Activated B cell treated with CpG ODN at 0.5 μM for 24 hours (primary cell): Measurements from ENCODE around the gene LHX3. TPM values are rescaled to one million over a fixed set of nuclear protein-coding genes. Genes with fewer than 3 reads are reported as not detected.

Experiments used
- ATAC-seq: fragments of 200-7000 bp; cut with Tn5 transposase; one replicate; pipeline ENCODE4 v1.10.0; 2021; ENCODE audit warnings: low read depth, mild to moderate bottlenecking, moderate library complexity
- CTCF ChIA-PET: fragments of 350-600 bp; sonication (Branson Sonifier 250); formaldehyde crosslinking; loops from one replicate; lab custom pipeline; 2021; ENCODE audit warnings: antibody characterized with exemption; lab: Charles Lee
- POLR2A ChIA-PET: fragments of 350-600 bp; sonication (Branson Sonifier 250); formaldehyde crosslinking; loops from one replicate; lab custom pipeline; 2021; ENCODE audit warnings: antibody characterized with exemption; lab: Charles Lee
- DNase-seq: peaks from one replicate; pipeline ENCODE4 v3.0.0; 2022
- H3K27ac Mint-ChIP-seq: one replicate; pipeline ENCODE4 v1.8.0; 2020; ENCODE audit warnings: mixed read lengths
- H3K27me3 Mint-ChIP-seq: one replicate; pipeline ENCODE4 v1.8.0; 2021; ENCODE audit warnings: mixed read lengths
- H3K36me3 Mint-ChIP-seq: one replicate; pipeline ENCODE4 v1.8.0; 2021; ENCODE audit warnings: low read depth, mixed read lengths
- H3K4me1 Mint-ChIP-seq: one replicate; pipeline ENCODE4 v1.8.0; 2021; ENCODE audit warnings: mixed read lengths
- H3K4me3 Mint-ChIP-seq: one replicate; pipeline ENCODE4 v1.8.0; 2020; ENCODE audit warnings: mild to moderate bottlenecking, mixed read lengths
- H3K9me3 Mint-ChIP-seq: one replicate; pipeline ENCODE4 v1.8.0; 2020; ENCODE audit warnings: mixed read lengths
- CTCF ChIP-seq: fragments of 200-600 bp; IDR thresholded peaks from one replicate; pipeline ENCODE4 v1.8.0; 2022; ENCODE audit warnings: antibody characterized with exemption, mild to moderate bottlenecking
- intact Hi-C: fragments of 100-400 bp; cut with micrococcal nuclease; formaldehyde crosslinking; loops from one replicate; pipeline ENCODE4 v1.15.1; 2024
- total RNA-seq: library from RNA; stranded (reverse); gene quantifications from 2 replicates; pipeline ENCODE4 v1.2.3, GENCODE V29; 2022

LHX3 gene
- total RNA-seq, result 0.17 TPM in 1 of 2 replicates, not detected in the other

GRCh38 chr9:136204838-136205706 is at the start of gene LHX3:
TSS of gene LHX3 (minus strand) at chr9:136205128. CDS start at chr9:136205012, 116 bp downstream.
- intact Hi-C loops, result loop anchor here (5.0 kb wide), 1 partner anchor 37 kb away; no protein-coding TSS in a partner anchor
- peaks cover 13% of the 10 kb centered on the region for H3K4me1 Mint-ChIP-seq
- DNase-seq, result no peak
- peak; percentile 41 for ATAC-seq
- TF ChIP-seq CTCF, result no peak
- no peak within 1 kb of the TSS for H3K4me3 Mint-ChIP-seq
- no peak within 1 kb of the TSS for H3K27ac Mint-ChIP-seq
- H3K27me3 Mint-ChIP-seq, result peaks cover 18% of the 10 kb centered on the region
- ChIA-PET CTCF (interaction anchor here (1.3 kb wide), 2 partner anchors 11 to 19 kb away, joined by 3 to 7 read pairs; no protein-coding TSS in a partner anchor), POLR2A (interaction anchor here (0.6 to 1.1 kb wide), 3 partner anchors 20 to 842 kb away, joined by 4 read pairs; no protein-coding TSS in a partner anchor)
- peaks cover 41% of the 10 kb centered on the region for H3K36me3 Mint-ChIP-seq
- H3K9me3 Mint-ChIP-seq, result no peaks in the 10 kb centered on the region

- TF ChIP-seq CTCF, result no peak
- DNase-seq (no peak), ATAC-seq (no peak)
- Mint-ChIP-seq H3K4me1 (no peaks in the 10 kb centered on the region), H3K4me3 (no peak overlapping the region), H3K27ac (no peak overlapping the region), H3K36me3 (no peaks in the 10 kb centered on the region), H3K27me3 (no peaks in the 10 kb centered on the region), H3K9me3 (no peaks in the 10 kb centered on the region)
- CTCF ChIA-PET, result interaction anchor here (1.3 kb wide), 1 partner anchor 30 kb away, joined by 3 read pairs; no protein-coding TSS in a partner anchor
- intact Hi-C loops, result no loop called here
- POLR2A ChIA-PET, result no interaction called here
Measured at GRCh38 chr9:136253246-136254130, 48.6 kb upstream of the LHX3 start.

GRCh38 chr9:136252846-136253245 is 47.9 kb upstream of the LHX3 start:
- Mint-ChIP-seq H3K27me3 (no peaks in the 10 kb centered on the region), H3K36me3 (no peaks in the 10 kb centered on the region), H3K27ac (no peak overlapping the region), H3K4me3 (no peak overlapping the region), H3K9me3 (no peaks in the 10 kb centered on the region), H3K4me1 (no peaks in the 10 kb centered on the region)
- intact Hi-C loops, result no loop called here
- no peak for TF ChIP-seq CTCF
- DNase-seq (no peak), ATAC-seq (no peak)
- ChIA-PET CTCF (interaction anchor here (1.3 kb wide), 1 partner anchor 31 kb away, joined by 3 read pairs; no protein-coding TSS in a partner anchor), POLR2A (no interaction called here)

GRCh38 chr9:136252281-136252680 is 47.4 kb upstream of the LHX3 start:
- ChIA-PET POLR2A (no interaction called here), CTCF (no interaction called here)
- H3K27me3 Mint-ChIP-seq, result no peaks in the 10 kb centered on the region
- no peak overlapping the region for H3K27ac Mint-ChIP-seq
- DNase-seq (no peak), ATAC-seq (no peak)
- H3K4me1 Mint-ChIP-seq, result no peaks in the 10 kb centered on the region
- TF ChIP-seq CTCF, result no peak
- no peaks in the 10 kb centered on the region for H3K9me3 Mint-ChIP-seq
- H3K36me3 Mint-ChIP-seq, result no peaks in the 10 kb centered on the region
- no peak overlapping the region for H3K4me3 Mint-ChIP-seq
- intact Hi-C loops, result no loop called here
